ENCODE data around the gene DLG2.

The DLG2 gene

DNA sequence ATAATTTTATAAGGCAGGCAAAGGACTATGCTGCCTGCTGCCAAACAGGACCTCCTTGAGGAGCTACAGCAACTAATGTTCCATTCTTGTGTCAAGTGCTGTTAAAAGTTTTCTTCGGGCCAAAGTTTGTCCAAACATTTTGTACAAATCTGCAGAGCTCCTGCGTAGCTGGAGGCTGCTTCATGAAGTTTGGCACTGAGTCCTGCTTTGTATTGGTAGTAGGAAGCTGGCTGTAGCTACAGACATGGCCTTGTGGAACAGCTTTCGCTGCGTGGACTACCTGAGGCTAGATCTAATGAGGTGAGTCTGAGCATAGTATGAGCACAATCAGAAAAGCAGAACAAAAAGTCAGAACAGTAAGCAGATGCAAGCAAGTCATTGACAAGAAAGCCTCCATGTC, 528.1 kb downstream of the DLG2 start:
- Histone ChIP-seq H3K4me3 (ENCODE audit: low read depth, low read length, poor library complexity, severe bottlenecking) (no peak overlapping the region), H3K36me3 (ENCODE audit: insufficient read depth, low read length) (no peaks in the 10 kb centered on the region), H3K9ac (ENCODE audit: low read length) (no peak overlapping the region), H2AFZ (ENCODE audit: low read length) (no peak overlapping the region), H3F3A (ENCODE audit: insufficient read depth, low read length) (no peaks in the 10 kb centered on the region), H3K9me2 (ENCODE audit: low read depth, low read length) (no peaks in the 10 kb centered on the region), H3K9me3 (ENCODE audit: low read length) (no peaks in the 10 kb centered on the region), H3K27me3 (ENCODE audit: insufficient read depth, low read length) (no peaks in the 10 kb centered on the region), H4K20me1 (ENCODE audit: insufficient read depth, low read length) (no peaks in the 10 kb centered on the region), H3K4me2 (ENCODE audit: low read length) (no peak overlapping the region), H3K79me2 (ENCODE audit: insufficient read depth, low read length) (no peaks in the 10 kb centered on the region), H3K27ac (ENCODE audit: low read depth, low read length, poor library complexity, severe bottlenecking) (no peak overlapping the region), H3K4me1 (ENCODE audit: insufficient read depth, low read length, severe bottlenecking) (no peaks in the 10 kb centered on the region)
- no peak for TF ChIP-seq EZH2 (IDR thresholded peaks at IDR 0.05; ENCODE audit: borderline replicate concordance, low read length)
- TF ChIP-seq, protein P1, sequence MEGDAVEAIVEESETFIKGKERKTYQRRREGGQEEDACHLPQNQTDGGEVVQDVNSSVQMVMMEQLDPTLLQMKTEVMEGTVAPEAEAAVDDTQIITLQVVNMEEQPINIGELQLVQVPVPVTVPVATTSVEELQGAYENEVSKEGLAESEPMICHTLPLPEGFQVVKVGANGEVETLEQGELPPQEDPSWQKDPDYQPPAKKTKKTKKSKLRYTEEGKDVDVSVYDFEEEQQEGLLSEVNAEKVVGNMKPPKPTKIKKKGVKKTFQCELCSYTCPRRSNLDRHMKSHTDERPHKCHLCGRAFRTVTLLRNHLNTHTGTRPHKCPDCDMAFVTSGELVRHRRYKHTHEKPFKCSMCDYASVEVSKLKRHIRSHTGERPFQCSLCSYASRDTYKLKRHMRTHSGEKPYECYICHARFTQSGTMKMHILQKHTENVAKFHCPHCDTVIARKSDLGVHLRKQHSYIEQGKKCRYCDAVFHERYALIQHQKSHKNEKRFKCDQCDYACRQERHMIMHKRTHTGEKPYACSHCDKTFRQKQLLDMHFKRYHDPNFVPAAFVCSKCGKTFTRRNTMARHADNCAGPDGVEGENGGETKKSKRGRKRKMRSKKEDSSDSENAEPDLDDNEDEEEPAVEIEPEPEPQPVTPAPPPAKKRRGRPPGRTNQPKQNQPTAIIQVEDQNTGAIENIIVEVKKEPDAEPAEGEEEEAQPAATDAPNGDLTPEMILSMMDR (IDR thresholded peaks at IDR 0.05; ENCODE audit: low read length): no peak

DNA sequence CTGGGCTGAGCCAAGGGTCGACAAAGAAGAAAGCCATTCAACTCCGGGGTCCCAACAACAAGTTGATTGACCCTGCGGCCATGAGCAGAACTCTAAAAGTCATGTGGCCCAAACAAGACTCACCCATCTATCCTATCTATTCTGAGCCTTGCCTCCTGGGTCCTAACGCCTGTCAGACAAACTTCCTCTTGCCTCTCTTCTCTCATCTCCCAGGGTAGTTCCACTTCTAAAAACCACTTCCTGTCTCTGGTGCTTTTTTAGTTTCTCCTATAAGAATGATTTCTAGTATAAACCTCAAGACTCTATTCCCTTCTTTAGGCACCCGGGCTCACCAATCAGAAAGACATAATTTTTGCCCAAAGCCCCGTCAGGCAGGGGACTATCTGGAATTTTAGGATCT, 530.2 kb downstream of the DLG2 start:
- Histone ChIP-seq H4K20me1 (ENCODE audit: insufficient read depth, low read length) (no peaks in the 10 kb centered on the region), H3K9me3 (ENCODE audit: low read length) (no peaks in the 10 kb centered on the region), H3K9ac (ENCODE audit: low read length) (no peak overlapping the region), H3K27ac (ENCODE audit: low read depth, low read length, poor library complexity, severe bottlenecking) (no peak overlapping the region), H3F3A (ENCODE audit: insufficient read depth, low read length) (no peaks in the 10 kb centered on the region), H3K36me3 (ENCODE audit: insufficient read depth, low read length) (no peaks in the 10 kb centered on the region), H3K27me3 (ENCODE audit: insufficient read depth, low read length) (no peaks in the 10 kb centered on the region), H3K9me2 (ENCODE audit: low read depth, low read length) (no peaks in the 10 kb centered on the region), H3K4me2 (ENCODE audit: low read length) (no peak overlapping the region), H3K79me2 (ENCODE audit: insufficient read depth, low read length) (no peaks in the 10 kb centered on the region), H3K4me1 (ENCODE audit: insufficient read depth, low read length, severe bottlenecking) (no peaks in the 10 kb centered on the region), H3K4me3 (ENCODE audit: low read depth, low read length, poor library complexity, severe bottlenecking) (no peak overlapping the region), H2AFZ (ENCODE audit: low read length) (no peak overlapping the region)
- TF ChIP-seq, protein P1 (IDR thresholded peaks at IDR 0.05; ENCODE audit: low read length): no peak
- TF ChIP-seq EZH2 (IDR thresholded peaks at IDR 0.05; ENCODE audit: borderline replicate concordance, low read length): no peak

DNA sequence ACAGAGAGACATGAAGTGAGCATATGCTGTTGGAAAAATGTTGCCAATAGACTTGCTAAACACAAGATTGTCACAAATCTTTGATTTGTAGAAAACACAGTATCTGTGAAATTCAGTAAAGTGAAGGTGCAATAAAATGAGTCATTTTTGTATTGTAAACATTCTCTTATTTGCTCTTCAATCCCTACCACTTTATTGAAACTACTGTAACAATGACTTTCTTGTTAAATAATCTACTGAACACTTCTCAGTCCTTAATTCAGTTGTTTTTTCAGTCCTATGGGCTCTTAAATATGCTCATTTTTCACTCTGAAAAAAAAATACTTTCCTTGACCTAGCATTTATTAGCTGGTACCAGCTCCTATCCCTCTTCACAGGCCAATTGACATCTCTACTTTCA, 531.9 kb downstream of the DLG2 start:
- H3K79me2 ChIP-seq (ENCODE audit: insufficient read depth, low read length): no peaks in the 10 kb centered on the region
- no peak overlapping the region for H3K9ac ChIP-seq (ENCODE audit: low read length)
- H3K4me3 ChIP-seq (ENCODE audit: low read depth, low read length, poor library complexity, severe bottlenecking): no peak overlapping the region
- TF ChIP-seq, protein P1 (IDR thresholded peaks at IDR 0.05; ENCODE audit: low read length): no peak
- no peak for TF ChIP-seq EZH2 (IDR thresholded peaks at IDR 0.05; ENCODE audit: borderline replicate concordance, low read length)
- no peak overlapping the region for H3K27ac ChIP-seq (ENCODE audit: low read depth, low read length, poor library complexity, severe bottlenecking)
- no peak overlapping the region for H3K4me2 ChIP-seq (ENCODE audit: low read length)
- no peaks in the 10 kb centered on the region for H3K36me3 ChIP-seq (ENCODE audit: insufficient read depth, low read length)
- H3F3A ChIP-seq (ENCODE audit: insufficient read depth, low read length): no peaks in the 10 kb centered on the region
- no peaks in the 10 kb centered on the region for H3K4me1 ChIP-seq (ENCODE audit: insufficient read depth, low read length, severe bottlenecking)
- no peaks in the 10 kb centered on the region for H3K27me3 ChIP-seq (ENCODE audit: insufficient read depth, low read length)
- H3K9me2 ChIP-seq (ENCODE audit: low read depth, low read length): no peaks in the 10 kb centered on the region
- no peak overlapping the region for H2AFZ ChIP-seq (ENCODE audit: low read length)
- no peaks in the 10 kb centered on the region for H3K9me3 ChIP-seq (ENCODE audit: low read length)
- H4K20me1 ChIP-seq (ENCODE audit: insufficient read depth, low read length): no peaks in the 10 kb centered on the region

Measured in OCI-LY1 (cell line).